Transverse colon (tissue), 4 donors: ENCODE measurements around the gene DOCK10. TPM values are rescaled to one million over a fixed set of nuclear protein-coding genes. Genes with fewer than 3 reads are reported as not detected.

Experiments used
- DNase-seq: peaks from one replicate; pipeline ENCODE4 v3.0.0-alpha.2; 2019
- H3K27ac ChIP-seq, 4 donors: fragments of 200-600 bp; sonication (generic); 2 replicates each; pipeline ENCODE4 v1.5.1; 2016 to 2018; ENCODE audit warnings: inconsistent platforms in 4 of 4
- H3K27me3 ChIP-seq: fragments of 200-600 bp; sonication (generic); 2 replicates; pipeline ENCODE4 v1.5.1; 2017; ENCODE audit warnings: inconsistent platforms
- H3K36me3 ChIP-seq, 4 donors: fragments of 200-600 bp; sonication (generic); 2 replicates each; pipeline ENCODE4 v1.5.1; 2017 to 2019; ENCODE audit warnings: inconsistent platforms in 4 of 4
- H3K4me1 ChIP-seq, 4 donors: fragments of 200-600 bp; sonication (generic); 2 replicates each; pipeline ENCODE4 v1.5.1; 2017 to 2020; ENCODE audit warnings: inconsistent platforms in 4 of 4
- H3K4me3 ChIP-seq, 4 donors: fragments of 200-600 bp; sonication (generic); 1 replicate in 1 of 4; 2 replicates in 3 of 4; pipeline versions ENCODE4 v1.5.1 to v1.6.1; 2017 to 2019; ENCODE audit warnings: inconsistent platforms in 4 of 4
- H3K9me3 ChIP-seq, 2 donors: fragments of 200-600 bp; sonication (generic); 2 replicates each; pipeline ENCODE4 v1.5.1; 2017 to 2019; ENCODE audit warnings: inconsistent platforms in 2 of 2
- CTCF ChIP-seq, 5 experiments: fragments of 200-600 bp in 3 of 5; fragments of 450-650 bp in 2 of 5; sonication (generic) in 3 of 5; IDR thresholded peaks; 1 replicate in 2 of 5; 2 replicates in 3 of 5; pipeline ENCODE4 v1.5.1; 2016 to 2017; ENCODE audit warnings: antibody characterized with exemption in 5 of 5, inconsistent platforms in 3 of 5, mild to moderate bottlenecking in 2 of 5, moderate library complexity in 1 of 5
- EP300 ChIP-seq: sonication (generic); formaldehyde crosslinking; IDR thresholded peaks from one replicate; pipeline ENCODE4 v1.6.1; 2017; ENCODE audit warnings: antibody characterized with exemption, low read depth
- POLR2A ChIP-seq: fragments of 450-650 bp; IDR thresholded peaks from one replicate; pipeline ENCODE4 v1.6.1; 2016; ENCODE audit warnings: antibody characterized with exemption, mild to moderate bottlenecking, moderate library complexity
- POLR2AphosphoS5 ChIP-seq, 3 donors: sonication (generic); formaldehyde crosslinking; IDR thresholded peaks; one replicate each; pipeline ENCODE4 v1.6.1; 2016; ENCODE audit warnings: antibody characterized with exemption in 3 of 3
- WGBS, 2 donors: methylation state at CpG; one replicate each; pipeline ENCODE4 v1.1.5; 2018; ENCODE audit warnings: low coverage in 1 of 2; 5-methylcytosine and 5-hydroxymethylcytosine counted together
- in situ Hi-C, 4 donors: fragments of 200-750 bp; cut with MboI; loops; one replicate each; pipeline versions ENCODE4 v1.15.0 to v1.15.1; 2017; ENCODE audit warnings: low sequenced_read_pairs in 3 of 4, low pct_ligation_motif_present in 1 of 4, low pct_unique_long_range_greater_than_20kb in 1 of 4
- intact Hi-C: fragments of 100-400 bp; cut with DNase I; formaldehyde crosslinking; loops from one replicate; pipeline ENCODE4 v1.15.1; 2023; ENCODE audit warnings: low total_unique reads
- total RNA-seq, 4 donors: library from RNA; depleted of rRNA; stranded (reverse); fragments of >200 nt; gene quantifications; one replicate each; pipeline ENCODE4 v1.1.0, GENCODE V29; 2016

The DOCK10 gene
- total RNA-seq, 4 donors from 2014 or later: 5.2 to 64.7 (median 14.5) TPM

GRCh38 chr2:224832207-224832606 is 210.1 kb downstream of the DOCK10 start:
- 84 to 85% methylated on average over 3 of the region's 3 CpGs for WGBS, 2 donors
- in situ Hi-C loops: no loop called here
- no peak for DNase-seq
- intact Hi-C loops: no loop called here
- no peaks in the 10 kb centered on the region for H3K27me3 ChIP-seq
- TF ChIP-seq EP300: no peak
- no peak for TF ChIP-seq POLR2A
- TF ChIP-seq POLR2AphosphoS5 (IDR thresholded peaks at IDR 0.05): no peak
- no peak for TF ChIP-seq CTCF (IDR thresholded peaks at IDR 0.05)
- H3K4me1 ChIP-seq: no peaks in the 10 kb centered on the region
- no peaks in the 10 kb centered on the region for H3K9me3 ChIP-seq
- no peaks in the 10 kb centered on the region for H3K36me3 ChIP-seq
- no peak overlapping the region for H3K4me3 ChIP-seq
- no peak overlapping the region for H3K27ac ChIP-seq

GRCh38 chr2:224831530-224831929 is 210.7 kb downstream of the DOCK10 start:
- Histone ChIP-seq H3K9me3 (no peaks in the 10 kb centered on the region), H3K4me1 (no peaks in the 10 kb centered on the region), H3K36me3 (no peaks in the 10 kb centered on the region), H3K27me3 (no peaks in the 10 kb centered on the region), H3K4me3 (no peak overlapping the region), H3K27ac (no peak overlapping the region)
- WGBS, 2 donors: 67% methylated on average over 2 of the region's 2 CpGs; no CpG with 5 or more reads in 1 of the 2 donors
- DNase-seq: no peak
- TF ChIP-seq EP300 (no peak), CTCF (IDR thresholded peaks at IDR 0.05) (no peak), POLR2A (no peak), POLR2AphosphoS5 (IDR thresholded peaks at IDR 0.05) (no peak)
- intact Hi-C loops: no loop called here
- in situ Hi-C loops: no loop called here

- WGBS, 2 donors: 77 to 81% methylated on average over 4 to 7 of the region's 7 CpGs
- in situ Hi-C loops: loop anchor here in 1 of 4 donors (25.0 kb wide), 1 partner anchor 167 kb away; no protein-coding TSS in a partner anchor
- Histone ChIP-seq H3K27ac (no peak overlapping the region), H3K4me3 (no peak overlapping the region), H3K4me1 (no peaks in the 10 kb centered on the region), H3K36me3 (no peaks in the 10 kb centered on the region), H3K27me3 (no peaks in the 10 kb centered on the region), H3K9me3 (no peaks in the 10 kb centered on the region)
- TF ChIP-seq POLR2AphosphoS5 (IDR thresholded peaks at IDR 0.05): no peak
- TF ChIP-seq EP300: no peak
- no peak for TF ChIP-seq CTCF (IDR thresholded peaks at IDR 0.05)
- no peak for TF ChIP-seq POLR2A
- DNase-seq: no peak
- intact Hi-C loops: no loop called here
Observed at GRCh38 chr2:224820283-224820991, 221.8 kb downstream of the DOCK10 start.

- H3K27me3 ChIP-seq: no peaks in the 10 kb centered on the region
- H3K4me1 ChIP-seq: no peaks in the 10 kb centered on the region
- no peaks in the 10 kb centered on the region for H3K9me3 ChIP-seq
- intact Hi-C loops: no loop called here
- no peak overlapping the region for H3K4me3 ChIP-seq
- H3K36me3 ChIP-seq: no peaks in the 10 kb centered on the region
- in situ Hi-C loops: loop anchor here in 1 of 4 donors (25.0 kb wide), 1 partner anchor 168 kb away; no protein-coding TSS in a partner anchor
- TF ChIP-seq POLR2AphosphoS5 (IDR thresholded peaks at IDR 0.05) (no peak), POLR2A (no peak), EP300 (no peak), CTCF (IDR thresholded peaks at IDR 0.05) (no peak)
- H3K27ac ChIP-seq: no peak overlapping the region
- DNase-seq: no peak
- WGBS, 2 donors: 67 to 69% methylated on average over 1 to 2 of the region's 2 CpGs
Observed at GRCh38 chr2:224819075-224819474, 223.2 kb downstream of the DOCK10 start.
